ENCODE results near the gene CDC123. TPM values are rescaled to one million over a fixed set of nuclear protein-coding genes. Genes with fewer than 3 reads are reported as not detected.
A peak's percentile ranks its signal among the peaks of the same experiment; 100 is the strongest.

Gene CDC123
- polyA plus RNA-seq, 1 donor (not counting 4 experiments of a cell fraction or from before 2014, with no cell fraction given), result 146 TPM

- Histone ChIP-seq H2AFZ (ENCODE audit: control insufficient read depth, low read length) (no peak overlapping the region), H3K27me3 (ENCODE audit: control insufficient read depth, extremely low read depth, insufficient read depth, low read length) (no peaks in the 10 kb centered on the region), H4K20me1 (ENCODE audit: control insufficient read depth, extremely low read depth, insufficient read depth, low read length) (peaks cover under 1% of the 10 kb centered on the region), H3K36me3 (ENCODE audit: control insufficient read depth in 2 of 2, extremely low read depth in 1 of 2, insufficient read depth in 2 of 2, low read length in 2 of 2) (peaks cover 3 to 6% of the 10 kb centered on the region in 2 experiments), H3K4me3 (ENCODE audit: control insufficient read depth in 2 of 3, extremely low read depth in 1 of 3, insufficient read depth in 2 of 3, low read depth in 1 of 3, low read length in 3 of 3) (no peak overlapping the region), H3K9me3 (ENCODE audit: control insufficient read depth, low read depth, low read length) (no peaks in the 10 kb centered on the region), H3K4me2 (ENCODE audit: control insufficient read depth, extremely low read depth, insufficient read depth, low read depth, low read length) (peak overlapping the region; percentile 87), H3K79me2 (ENCODE audit: control insufficient read depth, insufficient read depth, low read length) (peaks cover 94% of the 10 kb centered on the region), H3K9me1 (ENCODE audit: control insufficient read depth, extremely low read depth, insufficient read depth, low read length) (no peaks in the 10 kb centered on the region), H3K27ac (ENCODE audit: control insufficient read depth, insufficient read depth, low read length) (peak overlapping the region; percentile 97), H3K9ac (ENCODE audit: control insufficient read depth, extremely low read depth, insufficient read depth, low read length) (no peak overlapping the region), H3K4me1 (ENCODE audit: control insufficient read depth, extremely low read depth, insufficient read depth, low read length) (peaks cover 15% of the 10 kb centered on the region)
- FAIRE-seq (no peak), DNase-seq (ENCODE audit: low read depth, low spot score) (no peak)
- dilution Hi-C loops (cut with MboI; ENCODE audit: extremely low pct_ligation_motif_present, low sequenced_read_pairs), result no loop called here
- TF ChIP-seq CTCF (optimal IDR thresholded peaks at IDR 0.05 in 1 of 3, IDR thresholded peaks at IDR 0.05 in 1 of 3, conservative IDR thresholded peaks at IDR 0.05 in 1 of 3; ENCODE audit: extremely low read depth in 1 of 3, insufficient read depth in 2 of 3, low read length in 3 of 3) (no peak), EZH2 (IDR thresholded peaks at IDR 0.05; ENCODE audit: low read length) (no peak)
These were observed 2.8 kb upstream of the CDC123 start for GRCh38 chr10:12193193-12193592.

- H3K4me1 ChIP-seq (ENCODE audit: control insufficient read depth, extremely low read depth, insufficient read depth, low read length), result peaks cover 16% of the 10 kb centered on the region
- H3K79me2 ChIP-seq (ENCODE audit: control insufficient read depth, insufficient read depth, low read length), result peaks cover 94% of the 10 kb centered on the region
- no peaks in the 10 kb centered on the region for H3K9me1 ChIP-seq (ENCODE audit: control insufficient read depth, extremely low read depth, insufficient read depth, low read length)
- TF ChIP-seq EZH2 (IDR thresholded peaks at IDR 0.05; ENCODE audit: low read length) (no peak), CTCF (optimal IDR thresholded peaks at IDR 0.05 in 1 of 3, IDR thresholded peaks at IDR 0.05 in 1 of 3, conservative IDR thresholded peaks at IDR 0.05 in 1 of 3; ENCODE audit: extremely low read depth in 1 of 3, insufficient read depth in 2 of 3, low read length in 3 of 3) (no peak)
- peak overlapping the region; percentile 87 for H3K4me2 ChIP-seq (ENCODE audit: control insufficient read depth, extremely low read depth, insufficient read depth, low read depth, low read length)
- H2AFZ ChIP-seq (ENCODE audit: control insufficient read depth, low read length), result peak overlapping the region; percentile 96
- H3K27me3 ChIP-seq (ENCODE audit: control insufficient read depth, extremely low read depth, insufficient read depth, low read length), result no peaks in the 10 kb centered on the region
- peak overlapping the region; percentile 71 to 100 (median 89) for H3K4me3 ChIP-seq (ENCODE audit: control insufficient read depth in 2 of 3, extremely low read depth in 1 of 3, insufficient read depth in 2 of 3, low read depth in 1 of 3, low read length in 3 of 3)
- no peaks in the 10 kb centered on the region for H3K9me3 ChIP-seq (ENCODE audit: control insufficient read depth, low read depth, low read length)
- peaks cover 5 to 10% of the 10 kb centered on the region in 2 experiments for H3K36me3 ChIP-seq (ENCODE audit: control insufficient read depth in 2 of 2, extremely low read depth in 1 of 2, insufficient read depth in 2 of 2, low read length in 2 of 2)
- no peak for FAIRE-seq
- DNase-seq (ENCODE audit: low read depth, low spot score), result no peak
- dilution Hi-C loops (cut with MboI; ENCODE audit: extremely low pct_ligation_motif_present, low sequenced_read_pairs), result no loop called here
- H3K27ac ChIP-seq (ENCODE audit: control insufficient read depth, insufficient read depth, low read length), result peak overlapping the region; percentile 97
- no peaks in the 10 kb centered on the region for H4K20me1 ChIP-seq (ENCODE audit: control insufficient read depth, extremely low read depth, insufficient read depth, low read length)
- peak overlapping the region; percentile 96 for H3K9ac ChIP-seq (ENCODE audit: control insufficient read depth, extremely low read depth, insufficient read depth, low read length)
These were observed 1.2 kb upstream of the CDC123 start for GRCh38 chr10:12194752-12195271.

Measured in keratinocyte (primary cell).